Stimulated activated CD4-positive, alpha-beta T cell treated with anti-CD3 and anti-CD28 coated beads, TNF-alpha, amount 100 ng/mL, for 24 hours (primary cell): ENCODE results near the gene ABLIM2.

Experiments used
- DNase-seq, 3 experiments: peaks; one replicate each; pipeline ENCODE4 v3.0.0-alpha.2; 2020; ENCODE audit warnings: low read depth in 3 of 3

ABLIM2 gene

DNA sequence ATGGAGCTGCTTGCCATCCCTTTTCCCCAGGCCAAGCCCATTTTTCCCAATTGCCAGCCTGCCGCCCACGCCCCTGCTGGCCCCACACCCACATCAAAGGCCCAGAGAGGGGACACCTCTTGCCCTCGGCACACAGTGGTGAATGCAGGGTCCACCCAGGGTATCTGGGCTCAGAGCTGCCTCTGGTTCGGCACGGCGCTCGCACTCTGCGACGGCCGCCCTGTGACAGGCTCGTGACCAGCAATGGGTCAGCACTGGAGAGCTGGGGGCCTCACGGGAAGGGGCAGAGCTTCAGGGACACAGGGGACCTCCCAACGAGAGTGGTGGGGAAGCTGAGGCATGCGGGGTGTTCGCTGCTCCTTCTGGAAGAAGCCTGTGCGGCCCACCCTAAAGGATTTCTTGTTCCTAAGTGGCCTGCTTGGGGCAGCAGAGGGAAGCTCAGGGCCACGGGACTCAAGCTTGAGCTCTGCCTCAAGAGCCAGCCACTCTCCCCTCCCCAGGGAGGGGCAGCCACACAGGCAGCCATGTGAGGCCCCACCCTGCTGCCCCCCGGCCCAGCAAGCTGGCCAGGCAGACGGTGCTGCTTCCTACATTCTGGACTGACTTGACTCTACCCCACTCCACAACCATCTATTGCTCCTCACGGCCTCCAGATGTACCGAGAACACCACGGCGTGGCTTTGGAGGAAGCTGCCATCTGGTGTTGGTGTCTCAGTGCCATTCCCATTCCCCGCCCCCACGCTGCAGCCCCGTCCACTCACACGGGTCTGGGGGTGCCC is 73.7 kb downstream of the ABLIM2 start:
- no peak for DNase-seq

DNA sequence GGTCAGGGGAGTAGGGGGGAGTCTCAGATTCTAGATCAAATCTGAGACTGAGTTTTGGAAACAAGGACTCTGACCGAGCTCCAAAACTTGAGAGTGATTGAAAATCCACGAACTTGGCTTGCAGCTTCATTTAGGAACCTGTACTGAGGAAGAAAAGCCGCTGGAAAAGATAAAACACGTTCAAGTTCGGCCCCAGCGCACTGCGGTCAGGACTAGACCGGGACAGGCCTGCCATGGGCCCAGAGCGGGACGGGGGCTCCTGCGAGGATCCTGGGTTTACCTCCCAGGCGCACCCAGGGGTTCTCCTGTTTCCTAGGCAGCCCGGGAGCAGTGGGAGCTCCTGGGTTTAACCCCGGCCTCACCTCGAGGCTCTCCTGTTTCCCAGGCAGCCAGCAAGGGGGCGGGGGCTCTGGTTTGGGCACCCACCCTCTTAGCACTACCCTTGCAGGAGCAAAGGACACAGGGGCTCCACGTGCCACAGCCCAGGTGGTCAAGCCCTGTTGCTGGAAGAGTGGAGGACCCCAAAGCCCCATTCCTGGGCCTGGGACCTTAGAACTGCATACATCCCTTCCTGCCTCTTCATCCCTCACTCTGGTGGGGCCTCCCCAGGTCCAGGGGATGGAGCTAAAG is 74.5 kb downstream of the ABLIM2 start:
- DNase-seq = no peak

DNA sequence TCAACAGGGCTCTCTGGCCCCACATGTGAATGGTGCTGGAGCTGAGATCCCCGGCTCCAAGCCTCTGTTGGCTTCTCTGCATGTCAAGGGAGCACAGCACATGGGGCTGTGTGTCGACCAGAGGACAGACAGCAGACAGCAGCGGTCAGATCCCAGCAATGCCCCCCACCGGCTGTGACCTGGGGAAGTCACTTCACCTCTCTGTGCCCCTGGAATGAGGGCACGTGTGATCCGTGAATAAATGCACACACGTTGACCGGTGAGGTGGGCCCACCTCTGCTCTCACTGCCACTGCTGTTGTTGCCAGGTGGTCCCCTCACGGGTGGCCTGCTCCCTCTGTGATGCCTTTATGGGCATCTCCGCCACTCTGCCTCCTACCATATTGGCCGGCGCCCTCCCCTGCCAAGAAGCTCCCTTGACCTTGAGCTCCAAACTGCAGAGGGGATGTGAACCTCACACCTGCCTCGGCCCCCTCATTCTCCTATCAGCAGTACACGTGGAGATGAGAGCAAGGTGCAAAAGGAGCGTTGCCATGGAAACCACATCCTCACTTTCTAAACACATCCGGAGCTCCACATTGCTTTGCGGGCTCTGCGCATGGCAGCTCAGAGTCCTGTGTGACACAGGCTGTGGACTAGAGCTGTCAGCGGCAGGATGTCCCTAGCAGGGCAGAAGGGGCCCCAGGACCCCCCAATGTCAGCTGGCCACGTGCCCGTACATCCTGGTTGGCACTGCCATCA is 75.4 kb downstream of the ABLIM2 start:
- DNase-seq = no peak

DNA sequence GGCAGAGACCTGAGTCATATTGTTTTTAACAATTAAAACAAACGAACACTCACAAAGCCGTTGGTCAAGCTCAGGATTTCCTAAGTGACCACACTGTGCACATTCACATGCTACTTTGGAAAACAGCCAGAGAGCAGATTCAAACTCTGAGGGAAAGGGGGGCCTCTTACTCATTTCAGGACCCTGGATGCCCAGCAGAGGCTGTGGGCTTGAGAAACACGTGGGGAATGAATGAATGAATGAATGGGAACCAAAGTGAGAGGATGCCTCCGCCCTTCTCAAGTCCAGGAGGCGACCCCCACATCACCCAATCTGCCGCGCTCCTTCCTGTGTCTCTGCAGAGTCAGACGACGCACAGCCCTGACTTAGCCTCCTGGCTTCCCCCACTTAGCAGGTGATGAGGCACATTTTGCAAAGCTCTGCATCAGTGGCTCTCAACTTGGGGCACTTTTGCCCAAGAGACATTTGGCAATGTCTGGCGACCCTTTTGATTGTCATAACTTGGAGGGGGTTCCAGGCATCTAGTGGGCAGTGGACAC is 76.0 kb downstream of the ABLIM2 start:
- no peak for DNase-seq

DNA sequence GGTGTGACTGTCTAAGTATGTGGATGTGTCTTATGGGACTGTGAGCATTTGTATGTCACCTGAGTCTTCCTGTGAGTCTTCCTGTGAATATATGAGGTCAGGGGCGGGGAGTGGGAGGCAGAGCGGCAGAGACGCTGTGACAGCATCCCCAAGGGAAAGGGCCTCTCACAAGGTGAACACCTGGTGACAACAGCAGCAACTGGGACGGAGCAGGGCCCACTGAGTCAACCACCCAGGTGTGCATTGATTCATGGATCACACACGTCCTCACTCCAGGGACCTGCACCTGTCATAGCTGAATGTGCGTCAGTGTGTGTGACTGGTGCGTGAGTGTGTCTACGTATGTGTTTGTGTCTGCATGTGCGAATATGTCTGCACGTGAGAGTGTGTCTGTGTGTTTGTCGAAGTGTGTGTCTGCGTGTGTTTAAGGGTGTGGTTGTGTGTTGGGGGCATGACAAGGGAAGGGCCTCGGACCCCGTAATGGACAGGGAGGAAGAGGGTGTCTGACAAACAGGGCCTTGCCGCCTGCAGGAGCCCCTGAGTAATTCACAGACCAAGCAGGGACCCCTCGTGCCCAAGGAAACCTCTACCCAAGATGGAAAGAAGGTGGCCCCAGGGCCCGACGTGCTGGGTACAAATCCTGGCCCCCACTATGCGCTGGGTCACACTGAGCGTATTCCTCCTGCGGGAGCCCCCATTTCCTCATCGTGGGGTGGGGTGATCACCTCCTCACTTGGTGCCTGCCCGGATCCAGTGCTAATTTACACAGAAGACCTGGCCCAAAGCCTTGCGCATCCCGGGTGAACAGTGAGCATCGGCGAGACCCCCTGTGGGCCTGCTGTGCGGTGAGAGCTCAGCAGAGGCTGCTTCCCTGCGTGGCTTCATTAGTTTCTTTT is 76.7 kb downstream of the ABLIM2 start:
- DNase-seq = no peak

DNA sequence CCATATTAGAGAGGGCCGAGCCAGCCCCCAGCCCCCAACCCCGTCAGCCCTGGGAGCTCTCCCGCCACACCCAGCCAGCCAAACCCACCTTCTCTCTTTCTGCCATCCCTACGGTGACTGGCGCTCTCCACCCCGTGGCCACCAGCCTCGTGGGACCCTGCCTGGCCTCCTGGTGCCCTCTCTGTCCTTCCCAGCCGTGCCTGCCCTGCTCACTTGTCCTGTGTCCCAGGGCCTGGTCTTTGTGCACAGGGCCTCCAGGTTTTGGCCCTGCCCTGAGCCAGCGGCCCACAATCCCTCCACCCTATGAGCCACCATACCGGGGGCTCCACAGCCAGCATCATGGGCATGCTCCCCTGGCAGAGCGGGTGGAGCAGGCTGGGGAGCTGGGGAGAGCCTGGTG is 77.4 kb downstream of the ABLIM2 start:
- no peak for DNase-seq

DNA sequence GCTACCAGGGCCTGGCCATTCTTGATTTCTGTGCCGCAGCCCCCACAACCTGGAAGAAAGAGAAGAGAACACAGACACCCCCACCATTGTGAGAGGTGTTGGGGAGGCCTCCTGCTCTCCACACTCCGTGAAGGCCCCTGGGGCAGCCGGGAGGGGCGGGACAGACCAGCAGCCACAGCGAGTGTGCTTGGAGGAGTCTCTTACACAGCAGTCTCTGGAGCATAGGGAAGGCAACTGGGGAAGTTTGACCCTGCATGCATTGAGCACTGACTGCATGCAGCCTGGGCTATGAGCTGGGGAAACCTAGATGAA is 77.9 kb downstream of the ABLIM2 start:
- DNase-seq = no peak

DNA sequence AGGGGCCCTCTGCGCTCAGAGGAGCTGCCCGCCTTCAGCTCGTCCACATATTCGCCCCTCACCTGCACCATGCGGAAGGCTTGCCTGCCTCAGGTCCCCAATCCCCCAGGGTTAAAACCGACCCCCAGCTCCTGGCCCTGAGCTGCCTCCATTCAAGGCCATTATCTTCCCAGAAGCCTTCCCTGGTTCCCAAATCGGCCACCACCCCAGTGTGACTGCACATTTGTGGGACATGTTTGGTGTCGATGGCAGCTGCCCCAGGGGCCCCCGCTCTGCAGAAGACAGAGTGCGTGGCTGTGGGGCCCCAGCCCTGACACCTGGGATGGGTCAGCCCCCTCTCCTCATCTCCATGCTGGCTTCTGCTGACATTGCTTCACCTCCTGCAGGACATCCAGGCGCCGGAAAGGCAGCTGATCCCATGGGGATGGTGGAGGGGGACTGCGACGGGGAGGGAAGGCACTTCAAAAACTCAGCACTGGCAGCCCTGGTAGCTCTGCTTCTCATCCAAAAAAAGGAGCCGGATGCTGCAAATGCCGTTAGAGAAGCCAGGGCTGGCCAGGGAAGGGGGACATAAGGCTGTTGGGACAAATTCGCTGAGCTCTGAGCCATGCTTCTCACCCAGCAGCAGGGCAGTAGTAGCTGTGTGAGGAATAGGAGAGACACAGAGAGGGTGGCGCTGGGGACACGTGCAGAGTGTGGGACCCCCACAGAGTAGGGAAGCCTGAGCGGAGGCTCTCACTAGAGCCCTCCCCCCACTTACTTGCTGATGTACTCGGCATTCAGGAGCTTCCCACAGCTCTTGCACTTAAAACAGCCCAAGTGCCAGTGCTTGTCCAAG is 78.5 kb downstream of the ABLIM2 start:
- no peak for DNase-seq

DNA sequence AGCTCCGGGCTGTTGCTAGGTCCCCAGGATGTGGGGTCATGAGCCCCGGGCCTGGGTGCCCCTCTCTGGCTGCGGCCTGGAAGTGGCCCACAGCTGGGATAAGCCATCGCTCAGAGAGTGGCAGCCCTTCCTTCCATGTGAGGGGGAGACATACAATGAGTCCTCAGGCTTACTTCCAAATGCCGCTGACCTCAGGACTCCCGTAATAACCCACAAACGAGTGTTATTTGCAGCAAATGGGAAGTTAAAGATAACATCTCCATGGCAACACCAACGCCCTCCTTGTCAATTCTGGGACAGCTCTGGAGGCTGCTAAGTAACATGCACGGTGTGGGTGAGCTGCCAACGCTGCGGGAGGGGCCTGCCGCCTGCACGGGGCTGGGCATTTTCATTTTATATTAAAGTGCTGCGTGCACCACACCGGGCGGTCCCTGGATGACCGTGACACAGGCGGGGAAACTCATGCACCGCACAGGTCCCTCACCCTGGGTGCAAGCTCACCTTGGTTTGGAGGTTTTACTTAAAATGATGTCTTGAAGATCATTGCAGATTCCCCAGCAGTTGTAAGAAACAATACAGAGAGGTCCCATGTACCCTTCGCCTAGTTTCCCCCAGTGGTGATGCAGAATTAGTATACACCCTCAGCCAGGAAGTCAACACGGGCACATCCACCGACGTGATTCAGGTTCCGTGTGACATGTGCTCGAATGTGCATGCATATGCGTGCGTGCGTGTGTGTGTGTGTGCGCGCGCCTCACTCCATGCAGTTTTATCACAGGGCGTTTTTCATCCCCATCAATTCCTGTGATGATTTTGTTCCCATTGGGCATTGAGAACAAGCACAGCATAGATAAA is 79.4 kb downstream of the ABLIM2 start:
- no peak for DNase-seq

DNA sequence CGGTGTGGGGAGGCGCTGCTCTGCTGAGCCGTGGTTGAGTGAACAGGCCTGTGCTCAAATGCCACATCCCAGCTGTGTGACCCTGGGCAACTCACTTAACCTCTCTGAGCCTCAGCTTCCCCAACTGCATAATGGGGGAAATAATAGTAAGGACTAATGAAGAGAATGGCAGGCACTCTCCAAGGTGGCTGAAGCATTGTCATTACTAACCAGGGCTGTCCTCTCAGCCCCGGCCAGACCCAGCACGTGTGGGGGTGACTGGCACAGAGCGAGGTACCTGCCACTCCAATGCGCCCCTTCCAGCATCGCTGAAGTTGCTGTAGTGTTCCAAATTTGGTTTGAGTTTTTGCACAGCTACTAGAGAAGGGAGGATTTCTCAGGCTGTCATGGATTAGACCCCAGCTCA is 80.0 kb downstream of the ABLIM2 start:
- no peak for DNase-seq

DNA sequence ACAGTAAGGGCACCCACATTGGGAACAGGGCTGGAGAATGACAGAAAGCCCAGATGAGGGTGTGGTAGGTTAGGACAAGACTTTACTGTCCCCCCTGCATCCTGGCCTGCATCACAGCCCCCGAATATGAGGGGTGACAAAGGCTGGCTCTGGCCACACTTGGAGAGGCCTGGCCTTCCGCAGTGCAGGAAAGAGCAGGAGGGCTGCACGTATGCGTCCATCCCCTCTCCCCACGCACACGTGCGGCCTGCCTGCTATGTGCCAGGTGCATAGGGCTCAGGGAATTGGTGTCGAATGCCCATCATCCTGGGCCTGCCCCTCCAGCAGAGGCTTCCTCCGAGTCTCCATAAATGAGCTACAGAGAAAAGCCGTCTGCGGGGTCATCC is 80.5 kb downstream of the ABLIM2 start:
- DNase-seq = no peak

DNA sequence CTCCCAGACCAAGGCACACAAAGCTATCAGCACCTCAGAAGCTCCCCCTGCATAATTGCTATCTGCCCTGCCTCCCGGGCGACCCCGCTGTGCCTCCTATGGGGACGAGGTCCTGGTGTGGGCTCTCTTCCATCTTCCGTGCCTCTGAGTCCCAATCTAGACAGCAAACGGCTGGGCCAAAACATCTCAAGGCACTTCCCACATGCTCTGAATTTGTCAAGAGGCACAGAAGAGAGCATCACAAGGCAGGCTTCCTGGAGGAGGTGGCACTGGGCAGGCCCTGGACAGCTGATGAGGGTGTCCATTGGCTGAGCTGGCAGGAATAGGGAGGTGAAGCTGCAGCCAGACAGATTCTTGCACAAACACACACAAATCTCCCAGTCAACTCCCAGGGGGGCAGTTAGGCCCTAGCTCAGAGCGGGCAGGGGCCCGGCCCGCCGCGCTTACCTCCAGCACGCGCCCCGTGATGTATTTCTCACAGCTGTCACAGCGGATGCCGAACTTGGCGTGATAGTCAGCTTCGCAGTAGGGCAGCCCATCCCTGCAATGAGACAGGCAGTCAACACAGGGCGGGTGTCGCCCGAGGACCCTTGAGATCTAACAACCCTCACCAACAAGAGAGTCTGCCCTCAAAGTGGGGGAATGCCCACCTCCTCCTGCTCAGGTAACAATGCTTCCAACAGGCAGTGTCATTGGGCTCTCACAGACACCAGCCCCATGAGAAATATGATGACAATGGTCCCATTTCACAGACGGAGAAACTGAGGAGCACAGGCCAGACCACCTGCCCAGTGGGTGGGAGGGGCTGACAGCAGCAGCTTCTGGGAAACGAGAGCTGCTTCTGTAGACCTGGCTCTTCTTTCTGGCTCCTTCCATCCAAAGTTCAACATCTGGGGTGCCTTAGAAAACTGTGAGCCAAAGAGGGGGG is 81.2 kb downstream of the ABLIM2 start:
- DNase-seq = no peak

DNA sequence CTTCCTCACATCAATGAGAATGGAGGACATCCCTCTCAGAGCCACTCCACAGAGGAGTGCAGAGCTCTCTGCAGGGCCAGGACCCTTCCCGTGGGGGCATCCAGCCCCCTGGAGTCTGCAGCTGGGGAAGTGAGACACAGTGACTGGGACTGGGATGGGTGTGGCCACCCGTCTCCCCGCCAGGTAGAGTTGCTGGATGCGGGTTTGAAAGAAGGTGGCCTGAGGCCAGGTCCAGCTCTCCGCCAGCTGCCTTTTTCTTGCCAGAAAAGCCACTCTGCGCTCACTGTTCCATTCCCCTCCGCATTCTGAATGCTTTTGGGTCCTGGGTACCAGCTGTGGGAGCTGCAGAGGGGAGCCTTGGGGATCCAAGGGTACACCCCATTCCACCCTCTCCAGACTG is 82.6 kb downstream of the ABLIM2 start:
- DNase-seq = no peak

DNA sequence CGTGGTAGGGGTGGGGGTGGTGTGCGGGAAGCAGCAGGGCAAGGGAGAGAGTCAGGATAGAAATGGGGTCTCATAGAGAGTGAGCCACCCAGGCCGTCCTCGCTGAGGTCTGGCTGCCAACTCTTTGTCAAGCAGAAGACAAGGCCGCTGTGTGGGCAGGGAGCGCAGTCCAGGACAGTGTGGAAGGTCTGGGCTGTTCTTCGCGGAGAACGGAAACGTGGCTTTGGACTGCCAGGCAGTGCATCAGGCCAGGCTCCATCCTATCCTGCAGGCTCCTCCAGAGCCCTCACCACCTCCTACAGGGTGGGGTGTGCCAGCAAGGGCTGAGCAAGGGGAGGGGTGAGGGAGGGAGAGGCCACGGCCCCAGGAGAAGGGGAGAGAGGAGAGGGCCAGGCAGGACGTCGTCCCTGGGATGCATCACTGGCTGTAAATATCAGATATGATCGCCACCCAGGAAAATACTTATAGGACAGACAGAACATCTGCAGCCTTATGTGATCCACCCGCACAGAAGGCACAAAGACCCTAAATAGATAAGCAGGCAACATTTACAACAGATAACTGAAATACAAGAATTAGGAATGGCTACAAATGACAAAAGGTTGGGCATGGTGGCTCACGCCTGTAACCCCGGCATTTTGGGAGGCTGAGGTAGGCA is 85.3 kb downstream of the ABLIM2 start:
- no peak for DNase-seq

DNA sequence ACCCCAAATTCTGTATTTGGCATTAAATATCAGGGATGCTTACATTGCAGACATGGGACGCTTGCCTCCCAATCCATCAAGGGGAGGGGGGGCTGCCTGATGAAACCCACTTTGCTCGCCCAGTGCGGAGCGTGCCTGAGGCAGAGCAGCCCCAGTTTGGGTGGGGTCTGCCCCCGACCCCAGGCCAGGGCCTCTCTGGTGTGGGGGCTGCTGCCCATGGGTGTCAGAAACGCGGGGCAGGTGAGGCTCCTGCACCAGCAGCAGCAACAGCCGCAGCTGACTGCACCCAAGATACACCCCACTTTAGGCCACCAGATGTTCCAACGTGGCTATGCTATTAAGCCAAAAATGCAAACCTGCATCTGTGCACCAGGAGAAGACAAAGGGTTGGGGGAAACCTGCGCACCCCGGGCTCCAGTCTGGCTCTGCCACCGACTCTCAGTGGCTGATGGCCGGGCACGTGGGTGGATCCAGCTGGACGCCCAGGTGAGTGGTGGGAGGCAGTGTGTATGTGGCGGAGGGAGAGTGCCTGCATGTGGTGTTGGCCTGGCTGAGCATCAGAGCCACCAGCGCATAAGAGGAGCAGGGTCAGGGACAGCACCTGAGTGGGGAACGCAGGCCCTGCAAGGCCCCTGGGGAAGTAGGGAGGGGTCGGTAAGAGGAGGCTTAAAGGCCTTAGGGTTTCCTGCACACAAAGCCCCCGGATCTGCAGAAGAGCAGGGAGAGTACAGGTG is 86.2 kb downstream of the ABLIM2 start:
- DNase-seq = no peak

DNA sequence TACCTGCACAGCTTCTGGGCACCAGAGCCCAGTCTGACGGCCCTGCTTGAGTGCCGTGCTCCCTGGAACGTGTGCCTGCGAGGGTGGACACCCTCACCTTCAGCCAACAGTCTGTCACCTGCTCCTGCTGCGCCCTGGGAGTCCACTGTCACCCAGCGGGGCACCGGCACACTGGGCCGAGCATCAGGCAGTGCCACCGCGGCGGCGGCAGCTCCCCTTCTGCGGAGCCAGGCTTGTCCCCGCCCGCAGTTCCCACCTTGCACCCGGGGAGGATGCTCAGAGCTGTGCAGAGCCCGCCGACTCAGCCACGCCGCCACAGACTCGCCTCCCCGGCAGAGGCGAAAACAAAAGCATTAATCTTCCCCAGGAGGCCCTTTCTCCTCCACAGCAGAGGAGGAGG is 86.8 kb downstream of the ABLIM2 start:
- no peak for DNase-seq
